Chondrocyte (in vitro differentiated cells): ENCODE results near the gene PIK3CA. TPM values are rescaled to one million over a fixed set of nuclear protein-coding genes. Genes with fewer than 3 reads are reported as not detected.
A peak's percentile ranks its signal among the peaks of the same experiment; 100 is the strongest.
"Not testable (repeated sequence)": the region's sequence is repeated elsewhere in the genome, so short reads cannot be mapped to it uniquely, and the experiment has no call there.

Experiments used
- DNase-seq: peaks from one replicate; pipeline ENCODE4 v3.0.0; 2021; ENCODE audit warnings: mixed read lengths, low spot score
- H3K27ac Mint-ChIP-seq: one replicate; pipeline ENCODE4 v1.8.0; 2021; ENCODE audit warnings: mild to moderate bottlenecking, moderate library complexity, mixed read lengths; ENCODE audit not compliant: unreplicated experiment
- H3K27me3 Mint-ChIP-seq: 2 replicates; pipeline ENCODE4 v1.8.0; 2021; ENCODE audit warnings: low read depth, mixed read lengths
- H3K36me3 Mint-ChIP-seq: 2 replicates; pipeline ENCODE4 v1.8.0; 2021; ENCODE audit warnings: low read depth, mixed read lengths
- H3K4me1 Mint-ChIP-seq: 2 replicates; pipeline ENCODE4 v1.8.0; 2021; ENCODE audit warnings: low read depth, mild to moderate bottlenecking, mixed read lengths
- H3K4me3 Mint-ChIP-seq: one replicate; pipeline ENCODE4 v1.8.0; 2021; ENCODE audit warnings: mild to moderate bottlenecking, moderate library complexity, mixed read lengths; ENCODE audit not compliant: unreplicated experiment
- H3K9me3 Mint-ChIP-seq: 2 replicates; pipeline ENCODE4 v1.8.0; 2021; ENCODE audit warnings: low read depth, mixed read lengths
- total RNA-seq: library from RNA; stranded (reverse); gene quantifications from 3 replicates; pipeline ENCODE4 v1.2.1, GENCODE V29; 2021
- TF ChIP-seq, protein P1 (sequence below): fragments of 200-600 bp; sonication (generic); IDR thresholded peaks from 2 replicates; pipeline ENCODE4 v1.5.0; 2021; ENCODE audit warnings: antibody characterized with exemption, mild to moderate bottlenecking, moderate library complexity

Gene PIK3CA
- total RNA-seq, 1 donor from 2014 or later = 29.3 TPM

DNA sequence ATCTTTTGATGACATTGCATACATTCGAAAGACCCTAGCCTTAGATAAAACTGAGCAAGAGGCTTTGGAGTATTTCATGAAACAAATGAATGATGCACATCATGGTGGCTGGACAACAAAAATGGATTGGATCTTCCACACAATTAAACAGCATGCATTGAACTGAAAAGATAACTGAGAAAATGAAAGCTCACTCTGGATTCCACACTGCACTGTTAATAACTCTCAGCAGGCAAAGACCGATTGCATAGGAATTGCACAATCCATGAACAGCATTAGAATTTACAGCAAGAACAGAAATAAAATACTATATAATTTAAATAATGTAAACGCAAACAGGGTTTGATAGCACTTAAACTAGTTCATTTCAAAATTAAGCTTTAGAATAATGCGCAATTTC is 86.0 kb downstream of the PIK3CA start:
- H3K36me3 Mint-ChIP-seq = peaks cover 23% of the 10 kb centered on the region
- TF ChIP-seq, protein P1, sequence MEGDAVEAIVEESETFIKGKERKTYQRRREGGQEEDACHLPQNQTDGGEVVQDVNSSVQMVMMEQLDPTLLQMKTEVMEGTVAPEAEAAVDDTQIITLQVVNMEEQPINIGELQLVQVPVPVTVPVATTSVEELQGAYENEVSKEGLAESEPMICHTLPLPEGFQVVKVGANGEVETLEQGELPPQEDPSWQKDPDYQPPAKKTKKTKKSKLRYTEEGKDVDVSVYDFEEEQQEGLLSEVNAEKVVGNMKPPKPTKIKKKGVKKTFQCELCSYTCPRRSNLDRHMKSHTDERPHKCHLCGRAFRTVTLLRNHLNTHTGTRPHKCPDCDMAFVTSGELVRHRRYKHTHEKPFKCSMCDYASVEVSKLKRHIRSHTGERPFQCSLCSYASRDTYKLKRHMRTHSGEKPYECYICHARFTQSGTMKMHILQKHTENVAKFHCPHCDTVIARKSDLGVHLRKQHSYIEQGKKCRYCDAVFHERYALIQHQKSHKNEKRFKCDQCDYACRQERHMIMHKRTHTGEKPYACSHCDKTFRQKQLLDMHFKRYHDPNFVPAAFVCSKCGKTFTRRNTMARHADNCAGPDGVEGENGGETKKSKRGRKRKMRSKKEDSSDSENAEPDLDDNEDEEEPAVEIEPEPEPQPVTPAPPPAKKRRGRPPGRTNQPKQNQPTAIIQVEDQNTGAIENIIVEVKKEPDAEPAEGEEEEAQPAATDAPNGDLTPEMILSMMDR = no peak
- no peak for DNase-seq
- peaks cover 28% of the 10 kb centered on the region for H3K4me1 Mint-ChIP-seq
- peak overlapping the region; percentile 45 for H3K27ac Mint-ChIP-seq
- H3K4me3 Mint-ChIP-seq = no peak overlapping the region
- H3K27me3 Mint-ChIP-seq = no peaks in the 10 kb centered on the region
- H3K9me3 Mint-ChIP-seq = no peaks in the 10 kb centered on the region

DNA sequence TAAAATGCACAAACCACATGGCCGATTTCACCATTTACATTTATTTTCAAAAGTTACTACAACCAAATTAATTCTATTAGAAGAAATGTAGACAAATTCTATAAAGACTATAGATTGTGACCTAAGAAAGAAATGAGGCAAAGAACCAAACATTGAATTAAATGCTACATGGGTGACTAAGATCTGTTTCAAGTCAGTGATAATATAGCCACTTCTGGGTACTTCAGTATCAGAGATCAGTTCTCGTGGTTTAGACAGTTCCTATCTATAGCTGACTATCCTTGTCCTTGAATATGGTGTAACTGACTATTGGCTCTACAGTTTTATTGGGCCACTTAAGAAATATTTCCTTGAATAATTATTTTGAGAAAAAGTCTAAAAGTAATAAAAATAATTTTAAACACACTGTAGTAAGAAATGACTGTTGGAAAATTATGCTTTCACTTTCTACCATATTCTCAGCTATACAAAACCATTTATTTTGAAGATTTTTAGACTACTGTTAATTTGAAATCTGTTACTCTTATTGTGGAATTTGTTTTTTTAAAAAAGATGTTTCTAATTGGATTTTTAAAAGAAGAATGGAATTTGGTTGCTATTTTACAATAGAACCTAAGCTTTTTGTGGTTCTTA is 88.6 kb downstream of the PIK3CA start:
- Mint-ChIP-seq H3K4me3 (no peak overlapping the region), H3K4me1 (peaks cover 28% of the 10 kb centered on the region), H3K36me3 (peaks cover 8% of the 10 kb centered on the region), H3K27ac (peak overlapping the region; percentile 28), H3K27me3 (no peaks in the 10 kb centered on the region), H3K9me3 (no peaks in the 10 kb centered on the region)
- DNase-seq = no peak
- TF ChIP-seq, protein P1 = no peak

DNA sequence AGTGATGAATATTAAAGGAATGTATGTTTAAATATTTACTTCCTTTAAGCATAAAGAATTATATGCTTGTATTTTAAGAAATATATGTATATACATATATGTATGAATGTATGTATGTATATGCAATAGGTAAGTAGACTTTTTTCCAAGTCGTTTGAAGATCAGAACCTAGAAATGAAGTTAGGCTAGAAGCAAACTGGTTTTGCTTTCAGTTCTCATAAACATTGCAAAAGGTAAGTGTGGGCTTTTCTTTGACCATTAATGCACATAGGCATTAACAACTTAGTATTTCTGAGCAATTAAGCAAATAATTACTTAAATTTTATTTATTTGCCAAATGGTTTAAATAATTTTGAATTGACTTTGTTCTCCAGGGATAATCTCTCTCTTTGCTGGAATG is 92.1 kb downstream of the PIK3CA start:
- not testable (repeated sequence) for H3K27me3 Mint-ChIP-seq, H3K4me3 Mint-ChIP-seq, H3K27ac Mint-ChIP-seq, H3K9me3 Mint-ChIP-seq, DNase-seq, H3K36me3 Mint-ChIP-seq
- H3K4me1 Mint-ChIP-seq = peaks cover 27% of the 10 kb centered on the region

DNA sequence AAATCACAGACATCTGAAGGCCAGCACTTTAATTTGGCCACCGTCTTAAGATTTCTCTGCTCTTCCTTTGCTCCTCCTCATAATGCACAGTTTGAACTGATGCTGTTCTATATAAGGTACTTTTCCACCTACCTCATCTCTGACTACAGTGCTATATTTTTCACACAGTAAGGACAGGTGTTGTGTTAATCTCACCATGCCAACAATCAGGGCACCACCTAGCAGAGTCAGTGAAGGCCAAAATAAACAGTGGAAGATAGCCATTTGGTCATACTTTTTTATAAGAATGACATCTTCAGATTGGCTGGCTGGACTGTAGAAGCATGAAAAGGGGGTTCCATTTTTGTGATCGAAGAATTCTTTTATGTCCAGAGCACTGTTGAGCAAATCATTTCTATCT is 94.7 kb downstream of the PIK3CA start:
- not testable (repeated sequence) for H3K36me3 Mint-ChIP-seq, H3K27me3 Mint-ChIP-seq, DNase-seq, H3K4me3 Mint-ChIP-seq, H3K9me3 Mint-ChIP-seq, H3K27ac Mint-ChIP-seq
- peaks cover 15% of the 10 kb centered on the region for H3K4me1 Mint-ChIP-seq

DNA sequence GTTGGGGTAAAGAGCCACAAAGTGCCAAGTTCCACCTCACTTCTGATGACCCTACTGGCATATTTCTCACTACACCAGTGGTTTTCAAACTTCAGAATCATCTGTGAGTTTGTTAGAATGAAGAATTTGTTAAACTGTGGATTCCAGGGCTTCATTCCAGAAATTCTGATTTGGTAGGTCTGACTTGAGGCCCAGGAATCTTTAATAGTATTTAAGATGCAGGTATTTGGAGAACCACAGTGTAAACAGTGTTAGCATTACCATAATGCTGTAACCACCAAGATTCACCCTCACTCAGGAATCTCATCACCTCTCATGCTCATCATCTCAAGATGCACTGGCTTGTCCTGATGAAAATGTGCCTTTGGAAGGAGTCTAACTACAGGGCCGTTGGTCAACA is 96.7 kb downstream of the PIK3CA start:
- no peaks in the 10 kb centered on the region for H3K27me3 Mint-ChIP-seq
- peak overlapping the region; percentile 1 for H3K27ac Mint-ChIP-seq
- no peak for DNase-seq
- no peaks in the 10 kb centered on the region for H3K9me3 Mint-ChIP-seq
- H3K4me3 Mint-ChIP-seq = no peak overlapping the region
- peaks cover 16% of the 10 kb centered on the region for H3K36me3 Mint-ChIP-seq
- H3K4me1 Mint-ChIP-seq = peaks cover 8% of the 10 kb centered on the region
- TF ChIP-seq, protein P1 = no peak

DNA sequence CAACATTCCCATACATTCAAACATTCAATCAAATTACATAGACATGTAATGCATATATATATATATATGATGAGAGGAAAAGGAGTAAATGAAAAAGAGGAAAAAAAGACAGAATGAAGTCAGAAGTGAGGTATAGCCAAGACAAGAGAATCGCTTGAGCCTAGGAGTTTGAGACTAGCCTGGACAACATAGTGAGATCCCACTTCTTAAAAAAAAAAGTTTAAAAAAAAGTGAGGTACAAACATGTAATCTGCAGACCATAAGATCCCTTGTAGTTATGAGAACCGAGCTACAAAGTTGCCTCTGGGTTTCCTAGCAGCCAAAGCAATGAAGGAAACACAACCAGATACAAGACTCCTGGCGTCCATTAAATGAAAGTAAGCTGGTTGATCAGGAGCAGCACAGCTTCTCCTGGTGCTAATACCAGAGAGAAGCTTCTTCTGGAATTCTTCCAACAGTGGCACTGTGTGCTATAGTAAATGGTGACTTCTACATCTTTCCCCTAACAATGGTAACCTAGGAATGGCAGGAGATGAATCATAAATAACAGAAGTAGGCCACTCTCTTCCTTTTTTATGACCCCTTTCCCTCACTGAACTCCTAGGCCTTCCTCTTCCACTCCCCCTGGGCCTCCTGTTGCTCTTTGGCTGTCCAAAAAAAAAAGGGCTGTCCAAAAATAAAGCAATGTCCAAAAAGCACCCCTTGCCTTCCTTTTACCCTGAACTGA is 99.3 kb downstream of the PIK3CA start:
- no peak overlapping the region for H3K4me3 Mint-ChIP-seq
- H3K36me3 Mint-ChIP-seq = peaks cover 19% of the 10 kb centered on the region
- no peaks in the 10 kb centered on the region for H3K9me3 Mint-ChIP-seq
- no peaks in the 10 kb centered on the region for H3K27me3 Mint-ChIP-seq
- H3K27ac Mint-ChIP-seq = no peak overlapping the region
- no peak for DNase-seq
- TF ChIP-seq, protein P1 = no peak
- H3K4me1 Mint-ChIP-seq = peaks cover 8% of the 10 kb centered on the region
